Retinal pigment epithelial cell (primary cell): ENCODE measurements around the gene LRRC27.
"Not testable (repeated sequence)": the region's sequence is repeated elsewhere in the genome, so short reads cannot be mapped to it uniquely, and the experiment has no call there.

Source experiments
- DNase-seq: peaks from one replicate; pipeline ENCODE4 v3.0.0-alpha.2; 2010; ENCODE audit warnings: low read depth
- H3K4me3 ChIP-seq: 2 replicates; pipeline ENCODE4 v1.5.1; 2011; ENCODE audit warnings: mild to moderate bottlenecking, low read length, control low read depth, moderate library complexity
- CTCF ChIP-seq: conservative IDR thresholded peaks from 2 replicates; pipeline ENCODE4 v1.5.1; 2011; ENCODE audit warnings: low read depth, low read length, control low read depth, inconsistent platforms

LRRC27 gene

DNA sequence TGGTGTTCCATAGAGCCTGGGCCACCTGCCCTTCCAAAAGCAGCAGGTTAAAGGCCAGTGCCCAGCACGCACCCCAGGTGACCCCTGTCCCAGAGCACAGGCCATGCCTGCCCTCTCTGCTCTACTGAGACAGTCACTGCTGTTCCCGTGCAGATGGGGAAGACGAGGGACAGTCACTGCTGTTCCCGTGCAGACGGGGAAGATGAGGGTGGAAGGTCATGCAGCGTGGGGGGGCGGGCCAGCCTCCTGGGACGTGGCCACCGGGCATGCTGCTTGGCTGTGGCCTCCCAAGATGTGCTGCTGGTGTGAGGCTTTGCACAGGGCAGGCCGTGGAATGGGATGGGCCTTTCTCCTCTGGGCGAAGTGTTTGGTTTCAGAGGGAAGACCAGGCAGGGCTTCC, 18.4 kb downstream of the LRRC27 start:
- DNase-seq: no peak
- no peak overlapping the region for H3K4me3 ChIP-seq
- TF ChIP-seq CTCF: no peak

DNA sequence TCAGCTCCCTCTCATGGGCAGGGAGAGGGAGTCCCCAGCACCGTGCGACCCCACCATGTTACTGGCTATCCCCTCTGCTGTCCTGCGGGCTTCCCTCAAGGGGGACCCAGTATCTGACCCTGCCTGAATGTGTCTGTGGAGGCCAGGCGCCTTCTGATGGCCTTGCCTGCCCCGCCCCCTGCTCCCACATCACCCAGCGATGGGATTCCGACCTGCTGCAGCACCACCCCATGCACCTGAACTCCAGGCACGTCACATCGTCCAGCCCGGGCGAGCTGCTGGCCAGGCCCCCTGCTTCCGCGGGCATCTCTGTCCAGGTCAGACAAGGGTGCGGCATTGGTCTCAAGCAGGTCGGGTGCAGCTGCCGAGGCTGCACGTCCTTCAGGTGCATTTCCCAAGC, 19.0 kb downstream of the LRRC27 start:
- no peak overlapping the region for H3K4me3 ChIP-seq
- TF ChIP-seq CTCF: no peak
- DNase-seq: no peak

DNA sequence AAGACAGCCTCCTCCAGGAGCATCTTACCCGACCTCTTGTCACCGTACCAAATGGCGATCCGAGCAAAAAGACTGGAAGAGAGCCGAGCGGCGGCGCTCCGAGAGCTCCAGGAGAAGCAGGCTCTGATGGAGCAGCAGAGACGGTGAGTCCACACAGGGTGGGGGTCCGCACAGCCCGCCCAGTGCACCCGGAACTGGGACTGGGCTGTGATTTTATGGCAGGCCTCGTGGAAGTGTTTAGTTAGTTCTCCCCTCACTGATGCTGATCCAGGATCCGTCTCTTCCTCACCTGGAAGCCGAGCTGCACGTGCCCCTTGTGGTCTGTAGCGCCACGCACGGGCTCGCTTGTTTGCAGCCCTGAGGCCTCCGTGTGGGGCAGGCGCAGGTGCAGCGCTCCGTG, 19.6 kb downstream of the LRRC27 start:
- TF ChIP-seq CTCF: no peak
- H3K4me3 ChIP-seq: no peak overlapping the region
- DNase-seq: no peak

GRCh38 chr10:132352462-132353308, 20.7 kb downstream of the LRRC27 start:
- DNase-seq, H3K4me3 ChIP-seq: not testable (repeated sequence)
- TF ChIP-seq CTCF: peak; percentile 79

DNA sequence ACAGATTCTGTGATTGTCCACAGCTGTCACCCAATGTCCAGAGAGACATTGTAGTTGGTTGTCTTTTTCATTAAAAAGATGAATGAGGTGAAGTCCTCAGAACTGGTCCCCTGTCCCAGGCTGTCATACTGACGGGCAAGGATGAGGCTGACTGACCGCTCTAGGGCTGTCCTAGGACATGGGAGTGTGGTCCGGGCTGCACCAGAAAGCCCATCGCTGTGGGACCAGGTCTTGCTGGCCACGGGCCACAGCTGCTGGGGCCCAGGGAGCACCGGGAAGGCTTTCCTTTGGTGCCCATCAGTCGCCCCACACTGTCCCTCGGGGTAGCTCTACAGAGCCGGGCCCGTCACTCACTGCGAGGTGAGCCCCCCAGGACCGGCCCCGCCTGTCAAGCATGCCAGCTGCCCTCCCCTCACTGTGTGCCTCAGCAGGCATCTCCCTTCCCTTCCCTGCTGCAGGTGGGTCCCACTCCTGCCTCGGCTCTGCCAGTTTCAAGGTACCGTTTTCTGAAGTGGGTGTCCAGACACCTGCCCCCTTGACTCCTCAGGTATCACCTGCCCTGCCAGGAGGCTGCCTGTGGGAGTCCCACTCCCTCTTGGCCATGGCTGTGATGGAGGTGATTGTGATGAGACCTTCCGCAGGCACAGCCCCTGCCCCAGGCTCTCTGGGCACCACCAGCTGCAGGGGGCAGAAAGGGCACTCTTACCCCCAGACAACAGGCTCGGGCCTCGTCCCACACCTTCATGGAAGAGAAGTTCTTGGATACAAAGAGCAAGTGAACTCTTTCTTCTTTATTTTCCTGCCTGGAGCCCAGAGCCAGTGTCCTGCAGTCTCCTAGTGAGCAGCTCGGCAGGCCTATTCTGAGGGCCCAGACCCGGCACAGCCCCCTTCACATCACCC, 21.7 kb downstream of the LRRC27 start:
- DNase-seq: no peak
- H3K4me3 ChIP-seq: no peak overlapping the region
- no peak for TF ChIP-seq CTCF

- TF ChIP-seq CTCF: no peak
- no peak for DNase-seq
- no peak overlapping the region for H3K4me3 ChIP-seq
Measured at GRCh38 chr10:132354356-132355094, 22.5 kb downstream of the LRRC27 start.
